Neural progenitor cell (in vitro differentiated cells): ENCODE measurements around the gene BCAS2. TPM values are rescaled to one million over a fixed set of nuclear protein-coding genes. Genes with fewer than 3 reads are reported as not detected.

Source experiments
- DNase-seq: peaks from one replicate; pipeline ENCODE4 v3.0.0-alpha.2; 2016; ENCODE audit warnings: low spot score
- H2AFZ ChIP-seq: fragments of 200-600 bp; sonication (generic); replicated peaks from 2 replicates; pipeline ENCODE4 v1.6.1; 2016; ENCODE audit warnings: antibody characterized with exemption
- H3F3A ChIP-seq: fragments of 200-600 bp; sonication (generic); 2 replicates; pipeline ENCODE4 v1.6.1; 2016; ENCODE audit warnings: antibody characterized with exemption, low read depth
- H3K27ac ChIP-seq: fragments of 200-600 bp; sonication (generic); 2 replicates; pipeline ENCODE4 v1.5.1; 2016; ENCODE audit warnings: mild to moderate bottlenecking
- H3K27me3 ChIP-seq: fragments of 200-600 bp; sonication (generic); 2 replicates; pipeline ENCODE4 v1.6.1; 2016; ENCODE audit warnings: mild to moderate bottlenecking, moderate library complexity
- H3K36me3 ChIP-seq: fragments of 200-600 bp; sonication (generic); 2 replicates; pipeline ENCODE4 v1.5.1; 2016
- H3K4me1 ChIP-seq: fragments of 200-600 bp; sonication (generic); 2 replicates; pipeline ENCODE4 v1.6.1; 2016; ENCODE audit warnings: mixed run types
- H3K4me2 ChIP-seq: fragments of 200-600 bp; sonication (generic); 2 replicates; pipeline ENCODE4 v1.6.1; 2016
- H3K4me3 ChIP-seq: fragments of 200-600 bp; sonication (generic); 2 replicates; pipeline ENCODE4 v1.5.1; 2016
- H3K79me2 ChIP-seq: fragments of 200-600 bp; sonication (generic); 2 replicates; pipeline ENCODE4 v1.6.1; 2016; ENCODE audit warnings: low read depth
- H3K9ac ChIP-seq: fragments of 200-600 bp; sonication (generic); 2 replicates; pipeline ENCODE4 v1.6.1; 2016
- H3K9me3 ChIP-seq: fragments of 200-600 bp; sonication (generic); 2 replicates; pipeline ENCODE4 v1.5.1; 2016; ENCODE audit warnings: low read depth
- H4K20me1 ChIP-seq: fragments of 200-600 bp; sonication (generic); 2 replicates; pipeline ENCODE4 v1.6.1; 2016; ENCODE audit warnings: low read depth
- H3K27ac Mint-ChIP-seq: 3 replicates; pipeline ENCODE4 v1.8.0; 2021; ENCODE audit warnings: mixed read lengths
- H3K27me3 Mint-ChIP-seq: 2 replicates; pipeline ENCODE4 v1.8.0; 2022; ENCODE audit warnings: low read depth, mild to moderate bottlenecking, inconsistent platforms, moderate library complexity, mixed read lengths; ENCODE audit not compliant: insufficient read depth
- H3K36me3 Mint-ChIP-seq: 3 replicates; pipeline ENCODE4 v1.8.0; 2021; ENCODE audit warnings: mixed read lengths
- H3K4me1 Mint-ChIP-seq: 3 replicates; pipeline ENCODE4 v1.8.0; 2021; ENCODE audit warnings: mixed read lengths
- H3K4me3 Mint-ChIP-seq: 3 replicates; pipeline ENCODE4 v1.8.0; 2021; ENCODE audit warnings: mild to moderate bottlenecking, moderate library complexity, mixed read lengths
- H3K9me3 Mint-ChIP-seq: 3 replicates; pipeline ENCODE4 v1.8.0; 2020; ENCODE audit warnings: mixed read lengths
- CTCF ChIP-seq: fragments of 200-600 bp; sonication (generic); IDR thresholded peaks from 2 replicates; pipeline ENCODE4 v1.5.1; 2017; ENCODE audit warnings: antibody characterized with exemption, mild to moderate bottlenecking
- EZH2 ChIP-seq: fragments of 200-600 bp; sonication (generic); IDR thresholded peaks from 2 replicates; pipeline ENCODE4 v1.6.1; 2017; ENCODE audit warnings: antibody characterized with exemption, mild to moderate bottlenecking, moderate library complexity
- EZH2phosphoT487 ChIP-seq: fragments of 200-600 bp; sonication (generic); IDR thresholded peaks from 2 replicates; pipeline ENCODE4 v1.6.1; 2017; ENCODE audit warnings: antibody characterized with exemption
- total RNA-seq: library from RNA; depleted of rRNA; stranded (reverse); fragments of >200 nt; gene quantifications from 2 replicates; pipeline ENCODE4 v1.2.3, GENCODE V29; 2015; ENCODE audit warnings: low replicate concordance

BCAS2 gene
- total RNA-seq, 1 donor from 2014 or later: 92.1 TPM

GRCh38 chr1:114618606-114619005, 37.2 kb upstream of the BCAS2 start:
- DNase-seq: no peak
- no peaks in the 10 kb centered on the region for H3K4me1 Mint-ChIP-seq
- Histone ChIP-seq H3K4me2 (no peak overlapping the region), H3K9ac (no peak overlapping the region), H3K36me3 (no peaks in the 10 kb centered on the region), H4K20me1 (no peaks in the 10 kb centered on the region), H3K27me3 (no peaks in the 10 kb centered on the region), H3K79me2 (no peaks in the 10 kb centered on the region), H3K27ac (no peak overlapping the region), H2AFZ (no peak overlapping the region), H3K4me1 (no peaks in the 10 kb centered on the region), H3K4me3 (no peak overlapping the region), H3K9me3 (no peaks in the 10 kb centered on the region), H3F3A (no peaks in the 10 kb centered on the region)
- no peak overlapping the region for H3K27ac Mint-ChIP-seq
- TF ChIP-seq EZH2: no peak
- TF ChIP-seq CTCF: no peak
- H3K9me3 Mint-ChIP-seq: no peaks in the 10 kb centered on the region
- no peak overlapping the region for H3K4me3 Mint-ChIP-seq
- H3K36me3 Mint-ChIP-seq: no peaks in the 10 kb centered on the region
- H3K27me3 Mint-ChIP-seq: no peaks in the 10 kb centered on the region

DNA sequence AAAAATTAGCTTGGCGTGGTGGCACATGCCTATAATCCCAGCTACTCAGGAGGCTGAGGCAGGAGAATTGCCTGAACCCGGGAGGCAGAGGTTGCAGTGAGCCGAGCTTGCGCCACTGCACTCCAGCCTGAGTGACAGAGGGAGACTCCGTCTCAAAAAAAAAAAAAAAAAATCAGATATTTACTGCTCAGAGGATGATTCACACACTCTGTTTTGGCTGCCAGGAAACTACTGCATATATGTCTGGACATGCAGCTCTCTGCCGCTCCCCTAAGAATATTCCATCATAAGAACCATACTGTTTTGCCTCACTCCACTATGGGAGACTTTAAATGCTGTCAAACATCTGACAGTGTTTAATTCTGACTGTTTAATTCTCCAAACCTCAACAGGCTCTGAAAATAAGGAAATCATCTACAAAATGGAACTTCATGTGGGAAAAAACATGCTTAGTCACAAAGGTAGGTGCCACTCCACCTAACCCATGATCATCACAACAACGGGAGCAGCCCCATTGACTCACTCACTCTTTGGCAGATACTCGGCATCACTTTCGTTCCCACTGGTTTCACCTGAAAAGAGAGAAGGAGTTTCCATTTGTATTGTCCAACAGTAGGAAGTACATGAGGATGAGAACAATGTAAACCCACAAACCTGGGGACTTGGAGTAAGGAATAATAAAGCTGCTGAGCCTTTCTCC, 29.3 kb upstream of the BCAS2 start:
- Histone ChIP-seq H3K9ac (no peak overlapping the region), H3K27ac (no peak overlapping the region), H2AFZ (peak overlapping the region; percentile 45), H3K4me2 (no peak overlapping the region), H3K4me3 (no peak overlapping the region), H3K79me2 (no peaks in the 10 kb centered on the region), H4K20me1 (no peaks in the 10 kb centered on the region), H3K4me1 (no peaks in the 10 kb centered on the region), H3F3A (no peaks in the 10 kb centered on the region), H3K27me3 (no peaks in the 10 kb centered on the region), H3K36me3 (no peaks in the 10 kb centered on the region), H3K9me3 (no peaks in the 10 kb centered on the region)
- H3K4me1 Mint-ChIP-seq: no peaks in the 10 kb centered on the region
- DNase-seq: no peak
- TF ChIP-seq EZH2phosphoT487 (no peak), EZH2 (no peak), CTCF (no peak)
- H3K36me3 Mint-ChIP-seq: no peaks in the 10 kb centered on the region
- no peaks in the 10 kb centered on the region for H3K27me3 Mint-ChIP-seq
- H3K4me3 Mint-ChIP-seq: no peak overlapping the region
- H3K9me3 Mint-ChIP-seq: no peaks in the 10 kb centered on the region
- no peak overlapping the region for H3K27ac Mint-ChIP-seq

- Histone ChIP-seq H2AFZ (no peak overlapping the region), H3K79me2 (no peaks in the 10 kb centered on the region), H3K9me3 (no peaks in the 10 kb centered on the region), H3K4me3 (no peak overlapping the region), H3F3A (no peaks in the 10 kb centered on the region), H4K20me1 (no peaks in the 10 kb centered on the region), H3K27ac (no peak overlapping the region), H3K4me2 (no peak overlapping the region), H3K4me1 (no peaks in the 10 kb centered on the region), H3K9ac (no peak overlapping the region), H3K36me3 (no peaks in the 10 kb centered on the region), H3K27me3 (no peaks in the 10 kb centered on the region)
- H3K27me3 Mint-ChIP-seq: no peaks in the 10 kb centered on the region
- TF ChIP-seq CTCF: no peak
- TF ChIP-seq EZH2: no peak
- no peak for TF ChIP-seq EZH2phosphoT487
- no peak for DNase-seq
- no peaks in the 10 kb centered on the region for H3K4me1 Mint-ChIP-seq
- H3K36me3 Mint-ChIP-seq: no peaks in the 10 kb centered on the region
- no peak overlapping the region for H3K27ac Mint-ChIP-seq
- H3K4me3 Mint-ChIP-seq: no peak overlapping the region
- no peaks in the 10 kb centered on the region for H3K9me3 Mint-ChIP-seq
Measured at GRCh38 chr1:114609826-114610225, 28.4 kb upstream of the BCAS2 start.
